HG03045 (cell line): ENCODE results near the gene CEP85.

ENCODE experiments used
- ATAC-seq: cut with Tn5 transposase; IDR thresholded peaks from one replicate; pipeline ENCODE4 v1.9.1; 2021; ENCODE audit warnings: mild to moderate bottlenecking, moderate library complexity; ENCODE audit not compliant: unreplicated experiment

CEP85 gene

DNA sequence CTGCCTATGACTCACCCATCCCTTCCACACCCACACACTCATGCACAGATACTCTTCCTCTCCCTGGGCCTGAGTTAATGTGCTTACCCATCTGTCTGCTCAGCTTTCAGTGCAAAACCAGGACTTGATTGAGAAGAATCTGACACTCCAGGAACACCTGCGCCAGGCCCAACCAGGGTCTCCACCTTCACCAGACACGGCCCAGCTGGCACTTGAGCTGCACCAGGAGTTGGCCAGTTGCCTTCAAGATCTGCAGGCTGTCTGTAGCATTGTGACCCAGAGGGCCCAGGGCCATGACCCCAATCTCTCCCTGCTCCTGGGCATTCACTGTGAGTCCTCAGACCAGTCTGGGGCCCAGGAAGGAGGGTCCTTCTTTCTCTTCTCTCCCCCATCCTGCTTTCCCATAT lies 42.4 kb downstream of the CEP85 start:
- no peak for ATAC-seq

DNA sequence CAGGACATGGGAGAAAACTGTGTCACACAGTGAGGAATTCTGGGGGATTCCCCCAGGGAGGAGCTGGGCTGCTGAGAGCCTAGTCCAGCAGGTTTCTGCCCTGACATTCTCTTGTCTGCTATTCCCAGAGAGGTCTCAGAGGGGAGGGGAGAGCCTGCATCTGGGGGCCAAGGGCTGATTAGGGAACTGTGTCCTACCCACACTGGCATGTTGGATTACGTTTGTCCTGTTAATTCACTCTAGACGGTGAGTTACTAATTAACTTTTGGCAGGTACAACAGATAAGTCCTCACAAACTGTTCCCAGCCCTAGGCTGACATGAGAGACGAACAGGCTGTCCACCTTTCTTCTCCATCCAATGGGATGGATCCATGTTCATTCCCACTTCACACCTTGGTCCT lies 43.3 kb downstream of the CEP85 start:
- no peak for ATAC-seq

DNA sequence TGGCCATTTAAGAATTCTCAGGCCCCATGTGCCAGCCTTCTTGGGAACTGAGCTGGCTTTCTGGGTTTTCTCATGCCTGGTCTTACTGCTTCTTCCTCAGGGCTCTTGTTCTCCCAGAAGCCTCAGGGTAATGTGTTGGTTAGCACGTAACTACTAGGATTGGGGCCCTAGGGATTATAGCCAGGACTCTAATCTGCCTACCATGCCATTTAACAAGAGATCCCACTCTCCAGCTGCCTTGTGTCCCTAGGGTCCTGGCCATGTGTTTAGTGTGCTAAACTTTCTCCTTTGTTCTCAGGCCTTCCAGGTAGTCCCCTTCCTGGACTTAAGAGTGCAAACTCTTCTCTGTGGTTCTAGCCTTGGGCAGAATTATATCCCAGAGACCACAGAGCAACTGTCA lies 43.7 kb downstream of the CEP85 start:
- ATAC-seq = no peak

DNA sequence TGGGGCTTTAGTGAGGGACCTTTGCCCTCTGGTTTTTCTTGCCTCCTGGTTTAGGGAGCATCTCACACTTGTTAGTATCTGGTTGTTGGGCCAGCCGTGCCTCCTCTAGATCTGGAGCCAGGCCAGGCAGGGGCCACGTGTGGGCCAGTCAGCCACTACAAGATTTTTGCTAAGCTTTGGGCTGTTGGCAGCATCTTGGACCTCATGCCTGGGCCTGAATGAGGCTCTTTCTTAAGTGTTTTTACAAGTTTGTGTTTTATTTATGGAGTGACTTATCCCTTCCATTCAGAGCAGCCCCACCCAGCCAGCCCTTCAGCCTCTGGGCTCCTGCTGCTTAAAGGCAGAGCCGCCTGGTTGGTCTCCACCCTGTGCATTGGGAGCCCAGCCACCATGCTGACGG lies 44.3 kb downstream of the CEP85 start:
- no peak for ATAC-seq

DNA sequence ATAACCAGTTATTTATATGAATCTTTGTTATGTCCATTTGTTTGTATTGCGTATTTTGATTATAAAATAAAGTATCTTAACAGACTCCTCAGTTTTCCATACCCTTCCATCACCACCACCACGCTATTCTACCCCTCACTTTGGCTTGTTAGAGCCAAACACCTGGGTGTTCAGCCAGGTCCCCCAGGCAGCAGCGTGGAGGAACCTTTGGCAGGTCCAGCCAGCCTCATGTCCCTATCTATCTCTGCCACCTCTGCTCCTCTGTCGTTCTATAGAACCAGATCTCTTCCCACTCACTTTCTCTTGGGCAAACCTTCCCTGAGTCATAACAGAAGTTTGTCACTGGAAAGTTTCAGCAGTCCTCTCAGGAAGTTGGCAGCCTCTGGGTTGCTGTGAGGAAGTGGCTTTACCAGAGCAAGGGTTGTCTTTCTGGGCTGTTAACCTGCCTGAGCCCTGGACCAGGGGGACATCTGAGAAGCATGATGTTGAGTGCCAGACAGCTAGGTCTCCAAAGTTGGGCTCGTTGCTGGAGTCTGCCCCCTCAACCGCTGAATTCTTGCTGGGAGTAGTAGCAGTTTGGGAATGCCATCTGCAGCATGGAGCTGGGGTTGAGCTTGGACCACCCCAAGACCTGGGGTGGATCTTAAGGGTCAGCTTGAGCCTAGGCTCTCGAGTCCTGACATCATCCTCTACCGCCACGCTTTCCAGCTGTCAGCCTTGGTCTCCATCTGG lies 44.9 kb downstream of the CEP85 start:
- ATAC-seq = peak; percentile 1

DNA sequence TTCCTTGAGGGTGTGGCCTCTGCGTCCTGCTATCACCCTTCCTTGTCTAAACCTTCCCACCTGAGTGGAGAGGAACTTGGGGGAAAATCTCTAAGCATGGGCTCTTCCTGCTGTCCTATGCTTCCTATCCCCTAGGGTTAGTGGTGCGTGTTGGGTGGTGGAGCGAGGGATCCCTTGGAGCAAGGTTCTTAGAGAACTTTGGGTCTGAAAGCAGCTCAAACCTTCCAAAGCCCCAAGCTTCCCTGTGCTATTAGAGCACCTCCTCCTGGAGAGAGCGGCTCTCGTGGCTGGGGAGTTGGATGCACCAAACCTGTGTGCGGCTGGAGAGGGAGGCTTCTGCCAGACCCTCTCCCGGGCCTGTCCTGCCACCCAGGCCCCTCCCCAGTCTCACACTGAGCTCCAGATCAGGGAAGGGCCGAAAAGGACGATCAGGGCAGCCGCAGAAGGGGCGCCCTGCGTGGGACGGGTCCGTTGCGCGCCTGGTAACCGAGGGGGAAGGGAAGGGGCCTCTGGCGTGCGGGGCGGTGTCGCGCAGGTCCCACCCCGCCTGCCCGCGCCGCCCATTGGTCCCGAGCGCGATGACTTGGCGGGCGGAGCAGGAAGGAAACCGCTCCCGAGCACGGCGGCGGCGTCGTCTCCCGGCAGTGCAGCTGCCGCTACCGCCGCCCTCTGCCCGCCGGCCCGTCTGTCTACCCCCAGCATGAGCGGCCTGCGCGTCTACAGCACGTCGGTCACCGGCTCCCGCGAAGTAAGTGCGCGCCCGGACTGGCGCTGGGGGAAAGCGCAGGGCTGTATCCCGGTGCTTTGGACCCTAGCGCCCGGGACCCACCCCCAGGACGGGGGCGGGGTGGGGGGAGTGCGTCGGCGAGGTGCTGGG lies 45.7 kb downstream of the CEP85 start, which contains the start of gene SH3BGRL3:
TSS of gene SH3BGRL3 (plus strand) at position 631 of the 877 bp plus-strand sequence. CDS start at position 701, 70 bp downstream.
- peak; percentile 76 for ATAC-seq

DNA sequence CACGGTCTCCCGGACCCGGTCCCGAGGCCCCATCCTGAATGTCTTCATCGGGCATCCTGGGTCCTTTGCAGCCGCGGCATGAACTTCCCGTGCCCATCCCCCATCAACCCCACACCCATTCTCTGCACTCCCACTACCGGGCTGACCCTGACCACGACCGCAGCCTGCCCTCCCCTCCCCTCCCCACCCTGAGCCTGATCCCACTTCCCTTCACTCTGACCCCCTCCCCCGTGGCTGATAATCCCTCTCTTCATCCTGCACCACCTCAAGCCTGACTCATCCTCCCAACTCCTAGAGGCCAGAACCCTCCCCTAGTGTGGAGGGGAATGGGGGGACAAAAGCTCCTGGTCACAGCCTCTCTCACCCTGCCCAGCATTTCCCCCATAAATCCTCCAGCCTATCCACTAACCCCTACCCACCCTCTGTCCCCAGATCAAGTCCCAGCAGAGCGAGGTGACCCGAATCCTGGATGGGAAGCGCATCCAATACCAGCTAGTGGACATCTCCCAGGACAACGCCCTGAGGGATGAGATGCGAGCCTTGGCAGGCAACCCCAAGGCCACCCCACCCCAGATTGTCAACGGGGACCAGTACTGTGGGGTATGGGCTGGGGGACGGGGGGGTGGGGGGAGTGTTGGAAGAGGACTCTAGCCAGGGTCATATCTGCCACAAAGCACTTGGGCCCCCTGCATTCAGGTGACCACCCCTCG lies 46.5 kb downstream of the CEP85 start:
- ATAC-seq = no peak

DNA sequence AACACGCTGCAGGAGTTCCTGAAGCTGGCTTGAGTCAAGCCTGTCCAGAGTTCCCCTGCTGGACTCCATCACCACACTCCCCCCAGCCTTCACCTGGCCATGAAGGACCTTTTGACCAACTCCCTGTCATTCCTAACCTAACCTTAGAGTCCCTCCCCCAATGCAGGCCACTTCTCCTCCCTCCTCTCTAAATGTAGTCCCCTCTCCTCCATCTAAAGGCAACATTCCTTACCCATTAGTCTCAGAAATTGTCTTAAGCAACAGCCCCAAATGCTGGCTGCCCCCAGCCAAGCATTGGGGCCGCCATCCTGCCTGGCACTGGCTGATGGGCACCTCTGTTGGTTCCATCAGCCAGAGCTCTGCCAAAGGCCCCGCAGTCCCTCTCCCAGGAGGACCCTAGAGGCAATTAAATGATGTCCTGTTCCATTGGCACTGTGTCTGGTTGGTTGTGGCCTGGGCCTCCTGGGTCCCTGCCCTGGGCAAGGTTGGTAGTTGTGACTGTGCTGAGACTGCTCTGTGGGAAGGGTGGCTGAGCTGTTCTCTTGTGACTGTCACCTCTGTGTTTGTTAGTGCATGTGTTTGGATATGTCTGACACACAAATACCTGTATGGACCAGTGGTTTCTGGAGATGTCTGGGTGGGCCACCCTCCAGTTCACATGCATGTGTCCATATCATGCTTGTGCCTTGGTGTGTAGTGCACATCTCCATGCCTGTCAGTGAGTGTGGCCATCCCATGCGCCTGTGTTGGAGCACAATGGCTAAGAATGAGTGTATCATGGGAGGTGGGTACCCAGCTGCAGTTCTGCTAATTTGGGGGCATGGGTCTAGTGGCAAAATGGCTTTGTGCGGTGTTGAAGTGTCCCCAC lies 47.3 kb downstream of the CEP85 start:
- ATAC-seq = no peak

DNA sequence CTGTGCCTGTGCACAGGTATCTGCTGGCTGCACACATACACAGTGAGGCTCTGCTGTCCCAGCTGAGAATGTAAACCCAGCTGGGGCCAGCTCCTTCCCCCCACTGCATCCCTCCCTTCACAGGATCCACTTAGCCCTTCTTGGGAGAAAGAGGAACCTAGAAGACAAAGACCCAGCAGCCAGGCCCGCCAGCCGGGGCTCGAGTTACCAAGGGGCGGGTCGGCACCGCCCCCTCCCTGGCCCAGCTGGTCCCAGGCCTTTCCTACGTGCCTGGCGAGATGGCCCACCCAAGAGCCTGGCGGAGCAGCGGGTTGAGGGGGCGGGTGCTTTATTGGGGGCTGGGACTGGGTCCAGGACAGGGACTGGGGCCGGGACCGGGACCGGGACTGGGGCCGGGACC lies 48.0 kb downstream of the CEP85 start:
- no peak for ATAC-seq

DNA sequence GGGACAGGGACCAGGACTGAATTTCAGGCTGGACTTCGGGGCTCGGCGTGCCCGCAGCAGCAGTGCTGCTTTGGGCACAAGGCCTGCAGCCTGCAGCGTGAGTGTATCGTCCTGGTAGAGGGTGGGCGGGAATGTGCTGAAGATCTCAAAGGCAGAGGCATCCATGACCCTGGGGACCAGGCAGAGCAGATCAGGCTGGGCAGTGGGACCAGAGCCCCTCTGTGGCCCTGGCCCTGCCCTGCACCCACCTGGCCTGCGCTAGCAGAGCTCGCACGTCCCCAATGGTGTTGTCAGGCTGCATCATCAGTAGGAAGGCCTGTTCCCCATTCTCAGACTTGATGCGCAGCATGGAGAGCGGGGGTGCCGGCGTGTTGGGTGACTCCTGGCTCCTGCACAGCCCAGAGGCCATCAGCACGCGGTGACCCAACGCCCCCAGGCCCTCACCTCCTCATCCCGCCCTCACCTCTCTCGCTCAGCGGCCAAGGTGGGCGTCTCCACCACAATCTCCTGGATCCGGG lies 48.5 kb downstream of the CEP85 start:
- ATAC-seq = no peak

DNA sequence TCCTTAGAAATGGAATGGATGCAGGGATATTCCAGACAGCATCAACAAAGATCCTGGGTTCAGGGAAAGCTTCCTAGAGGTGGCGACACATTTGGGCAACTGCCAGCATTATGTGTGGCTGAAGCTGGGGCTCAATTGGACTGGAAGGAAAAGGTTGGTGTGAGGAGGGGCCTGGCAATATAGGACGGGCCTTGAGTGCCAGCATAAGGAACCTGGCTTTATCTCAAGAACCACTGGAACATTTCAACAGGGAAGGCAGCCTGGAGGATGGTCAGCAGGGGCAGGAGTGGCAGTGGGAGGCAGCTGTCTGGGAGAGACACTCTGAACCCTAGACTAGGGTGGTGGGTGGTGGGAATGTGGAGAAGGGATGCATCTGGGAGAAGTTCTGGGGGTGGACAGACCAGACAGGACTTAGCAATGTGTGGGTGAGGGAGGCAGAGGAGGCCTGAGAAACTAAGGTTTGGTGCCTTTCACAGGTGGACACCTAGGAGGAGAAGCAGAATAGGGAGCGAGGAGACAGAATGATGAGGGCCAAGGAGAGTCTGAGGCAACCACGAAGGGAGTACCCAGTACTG lies 49.4 kb downstream of the CEP85 start:
- no peak for ATAC-seq

DNA sequence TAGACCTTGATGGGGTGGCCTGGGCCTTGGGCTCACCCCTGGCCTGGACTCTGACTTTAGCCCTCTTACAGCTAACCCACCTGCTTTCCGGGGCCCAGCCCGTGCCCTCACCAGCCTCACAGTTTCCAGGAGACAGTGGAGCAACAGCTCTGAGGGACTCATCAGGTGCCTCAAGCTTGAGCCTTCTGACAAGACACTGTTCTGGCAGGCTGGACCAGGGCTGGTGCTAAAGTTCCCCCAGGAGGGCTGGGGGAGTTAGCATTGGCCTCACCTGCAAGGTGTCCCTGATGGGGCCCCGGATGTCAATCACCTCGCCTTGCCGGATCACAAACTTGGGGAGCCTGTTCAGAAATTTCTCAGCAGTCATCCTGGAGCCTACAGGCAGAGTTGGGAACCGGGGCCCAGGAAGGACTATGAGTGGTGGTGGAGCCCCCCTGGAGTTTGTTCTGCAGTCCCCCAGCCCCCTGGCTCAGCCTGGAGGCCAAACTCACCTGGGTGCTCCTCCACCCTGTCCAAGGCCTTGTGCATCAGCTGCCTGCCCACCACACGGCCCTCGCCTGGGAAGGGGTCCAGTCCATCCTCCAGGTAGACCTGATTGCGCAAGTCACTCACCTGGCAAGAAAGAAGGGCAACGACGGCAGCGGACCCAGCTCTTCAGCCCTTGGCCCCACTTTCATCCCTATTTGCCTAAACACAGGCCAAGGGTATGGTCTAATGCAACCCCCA lies 50.0 kb downstream of the CEP85 start:
- ATAC-seq = no peak

DNA sequence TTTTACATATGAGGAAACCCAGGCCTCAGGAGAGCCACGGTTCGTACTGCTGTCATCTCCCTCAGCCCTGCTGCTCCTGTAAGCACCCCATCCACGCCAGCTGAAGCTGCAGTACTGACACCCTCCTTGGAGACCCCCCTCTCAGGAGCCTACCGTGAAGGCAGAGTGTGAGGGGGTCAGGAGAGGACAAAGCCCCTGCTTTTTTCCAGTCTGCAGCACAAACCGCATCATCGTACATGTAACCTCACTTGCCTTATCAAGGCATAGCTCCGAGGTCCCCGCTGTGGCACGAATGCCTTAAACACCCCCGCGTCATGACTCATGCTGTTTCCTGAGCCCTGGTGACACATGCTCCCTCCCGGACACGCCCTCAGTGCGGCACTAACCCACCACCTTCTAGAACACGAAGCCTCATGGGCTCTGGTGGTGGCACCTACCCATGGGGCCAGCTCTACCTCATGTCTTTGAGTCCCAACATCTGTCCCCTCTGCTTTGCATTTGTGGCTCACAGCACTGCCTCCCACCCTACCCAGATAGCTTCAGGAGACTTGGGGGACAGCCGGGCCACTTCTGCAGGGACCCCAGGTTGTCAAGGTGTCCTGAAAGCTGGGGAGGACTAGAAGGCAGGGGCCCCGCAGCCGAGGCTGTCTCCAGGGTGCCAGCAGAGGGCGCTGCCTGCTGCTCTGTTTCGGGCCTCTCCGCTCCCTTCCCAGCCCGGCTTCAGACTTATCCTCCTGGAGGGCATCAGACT lies 50.8 kb downstream of the CEP85 start:
- ATAC-seq = no peak

DNA sequence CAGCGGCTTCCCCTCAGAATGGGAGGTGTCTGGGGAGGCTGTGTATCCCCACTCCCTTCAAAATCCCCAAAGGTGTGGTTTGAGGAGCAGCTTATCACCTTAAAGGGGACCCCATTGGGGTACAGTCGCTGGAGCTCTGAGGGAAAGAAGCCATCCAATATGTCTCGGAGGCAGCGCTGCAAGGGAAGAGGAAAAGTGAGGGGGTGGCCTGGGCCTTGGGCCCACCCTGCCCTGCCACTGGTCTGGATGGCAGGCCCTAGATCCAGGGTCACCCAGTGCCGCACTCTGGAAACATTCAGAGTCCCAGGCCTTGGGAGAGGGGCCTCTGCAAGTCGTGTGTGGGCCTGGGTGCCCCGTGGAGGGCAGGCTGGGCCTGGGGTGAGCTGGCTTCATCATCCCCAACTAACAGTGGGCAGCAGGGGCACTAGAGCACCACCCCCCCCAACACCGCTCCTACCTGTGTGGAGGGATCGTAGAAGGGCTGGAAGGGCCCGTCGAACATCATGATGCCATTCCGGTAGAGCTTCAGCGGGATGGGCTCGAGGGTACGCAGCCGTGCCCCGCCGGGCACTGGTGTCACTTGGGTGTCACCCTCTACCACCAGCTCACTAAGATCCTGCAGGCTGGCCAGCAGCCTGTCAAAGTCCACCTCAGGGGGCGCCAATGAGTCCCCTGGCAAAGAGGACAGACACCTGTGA lies 51.5 kb downstream of the CEP85 start:
- ATAC-seq = no peak

DNA sequence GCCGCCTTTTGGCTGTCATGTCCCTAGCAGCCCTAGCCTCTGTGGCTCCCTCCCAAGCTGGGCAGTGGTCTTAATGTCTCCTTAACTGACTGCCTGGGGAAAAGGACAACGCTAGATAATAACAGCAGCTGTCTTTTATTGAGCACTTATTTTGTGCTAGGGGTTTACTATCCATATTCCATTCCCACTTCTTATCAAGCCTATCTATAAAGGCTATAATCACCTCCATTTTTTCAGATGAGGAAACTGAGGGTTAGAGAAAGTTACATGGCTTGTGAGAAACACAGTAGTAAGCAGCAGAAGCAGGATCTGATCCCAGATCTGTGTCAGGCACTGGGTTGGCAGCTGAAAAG lies 52.0 kb downstream of the CEP85 start:
- no peak for ATAC-seq

DNA sequence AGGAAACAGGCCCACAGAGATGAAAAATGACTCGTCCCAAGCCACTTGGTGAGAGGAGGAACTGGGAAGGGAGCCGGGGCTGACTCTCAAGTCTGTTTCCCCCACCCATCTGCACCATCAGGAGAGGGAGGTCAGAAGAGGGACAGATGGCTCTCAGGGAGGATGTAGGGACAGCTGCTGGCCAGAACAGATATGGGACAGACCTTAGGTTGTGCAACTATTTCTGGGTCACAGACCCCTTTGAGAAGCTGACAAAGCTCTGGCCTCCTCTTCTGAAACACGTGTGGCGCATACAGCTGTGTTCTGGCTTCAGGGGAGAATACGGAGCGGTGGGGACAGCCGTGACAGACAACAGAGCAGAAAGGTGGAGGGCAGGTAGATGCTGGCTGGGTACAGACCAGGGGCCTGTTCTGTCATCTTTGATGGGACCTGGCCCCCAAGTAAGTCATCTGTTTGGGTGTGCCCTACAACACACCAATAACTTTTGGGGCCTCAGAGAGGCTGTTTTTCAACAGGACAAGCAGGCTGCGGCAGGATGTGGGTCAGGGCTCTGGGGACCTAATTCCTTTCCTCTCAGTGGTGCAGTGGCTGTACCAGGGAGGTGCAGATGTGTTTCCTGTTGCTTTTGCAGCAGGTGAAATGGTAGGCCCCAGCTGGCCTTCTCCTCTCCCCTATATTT lies 53.2 kb downstream of the CEP85 start:
- no peak for ATAC-seq

DNA sequence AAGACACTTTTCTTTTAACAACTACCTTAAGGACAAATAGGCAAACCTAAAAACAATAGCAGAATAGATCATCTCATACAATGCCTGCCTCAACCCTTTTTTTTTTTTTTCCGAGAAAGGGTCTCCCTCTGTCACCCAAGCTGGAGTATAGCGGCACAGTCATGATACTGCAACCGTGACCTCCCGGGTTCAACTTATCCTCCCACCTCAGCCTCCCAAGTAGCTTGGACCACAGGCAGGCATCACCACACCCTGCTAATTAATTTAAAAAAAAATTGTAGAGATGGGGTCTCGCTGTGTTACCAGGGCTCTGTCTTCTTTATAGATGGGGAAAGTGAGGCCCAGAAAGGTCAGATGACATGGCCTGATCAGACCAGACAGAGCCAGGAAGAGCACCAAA lies 53.8 kb downstream of the CEP85 start:
- no peak for ATAC-seq
